Pancreas (tissue), 10 donors: ENCODE data around the gene PARD3. TPM values are rescaled to one million over a fixed set of nuclear protein-coding genes. Genes with fewer than 3 reads are reported as not detected.

Experiments used
- ATAC-seq, 4 donors: fragments of 200-7000 bp; cut with Tn5 transposase; one replicate each; pipeline versions ENCODE4 v1.8.0 to v1.9.1; 2020; ENCODE audit warnings: mild to moderate bottlenecking in 4 of 4, moderate library complexity in 4 of 4
- DNase-seq, 6 donors: peaks; one replicate each; pipeline ENCODE4 v3.0.0-alpha.2; 2020
- FAIRE-seq: peaks from 2 replicates; lab custom pipeline; 2012; peaks lifted over from hg19 to GRCh38; lab: Jason Lieb, UNC
- H3K27ac ChIP-seq, 4 donors: fragments of 200-600 bp; sonication (generic); 1 replicate in 3 of 4; 2 replicates in 1 of 4; pipeline versions ENCODE4 v1.5.0 to v1.8.0; 2020
- H3K27me3 ChIP-seq, 4 donors: fragments of 200-600 bp; one replicate each; pipeline ENCODE4 v1.8.0; 2021
- H3K36me3 ChIP-seq, 3 donors: fragments of 200-600 bp; sonication (generic) in 1 of 3; one replicate each; pipeline versions ENCODE4 v1.5.0 to v1.8.0; 2020 to 2021
- H3K4me1 ChIP-seq, 3 donors: fragments of 200-600 bp; one replicate each; pipeline ENCODE4 v1.8.0; 2021
- H3K4me3 ChIP-seq, 4 donors: fragments of 200-600 bp; sonication (generic) in 2 of 4; one replicate each; pipeline versions ENCODE4 v1.5.0 to v1.8.0; 2020 to 2021
- H3K9me3 ChIP-seq, 4 donors: fragments of 200-600 bp; one replicate each; pipeline ENCODE4 v1.8.0; 2021
- CTCF ChIP-seq, 4 donors: fragments of 200-600 bp; sonication (generic) in 3 of 4; IDR thresholded peaks; one replicate each; pipeline versions ENCODE4 v1.5.0 to v1.8.0; 2021; ENCODE audit warnings: antibody characterized with exemption in 4 of 4
- WGBS, 2 donors: extraction: QIAGEN DNeasy Blood & Tissue Kit; methylation state at CpG; one replicate each; pipeline ENCODE4 v1.1.7; 2013; 5-methylcytosine and 5-hydroxymethylcytosine counted together
- intact Hi-C, 3 donors: fragments of 100-400 bp; cut with DNase I; formaldehyde crosslinking; loops; one replicate each; pipeline versions ENCODE4 v1.11.1 to v1.14.2; 2022
- polyA plus RNA-seq, 2 donors: library from polyadenylated mRNA; stranded (reverse); fragments of 200-250 nt; gene quantifications; one replicate each; pipeline ENCODE4 v1.2.3, GENCODE V29; 2013
- total RNA-seq, 6 donors: library from RNA; stranded (reverse); fragmentation: NEBNext Ultra II Directional in 4 of 6; extraction: Animal tissue kit (Norgen Biotek cat#: 25700) in 4 of 6; gene quantifications; one replicate each; pipeline versions ENCODE4 v1.2.1 to v1.2.4, GENCODE V29; 2021 to 2023
- donor health status: healthy with polysubstance abuse.
- donor health status: DM: no; HTN: no; CAD: no; lungs with moderate emphysema.
- donor health status: DM: no; HTN: no; CAD: no.
- donor health status: control.
- donor health status: control.
- donor health status: Bipolar disorder and iron deficiency.
- donor health status: DM: yes; HTN: yes; CAD: no.
- donor health status: DM: no; HTN: no; CAD: no.
- donor health status: DM: no; HTN: no; CAD: no.
- donor health status: DM: yes; HTN: yes; CAD: no.

The PARD3 gene
- total and polyA plus RNA-seq, 8 donors: 12.8 to 32.3 (median 23.4) TPM

- no peaks in the 10 kb centered on the region for H3K36me3 ChIP-seq
- H3K9me3 ChIP-seq: no peaks in the 10 kb centered on the region
- H3K4me3 ChIP-seq: no peak overlapping the region
- DNase-seq (no peak), FAIRE-seq (no peak), ATAC-seq (no peak)
- no peak for TF ChIP-seq CTCF (IDR thresholded peaks at IDR 0.05)
- WGBS, 2 donors: 39 to 55% methylated on average over 3 of the region's 3 CpGs
- no peaks in the 10 kb centered on the region for H3K27me3 ChIP-seq
- intact Hi-C loops: no loop called here
- H3K27ac ChIP-seq: no peak overlapping the region
- no peaks in the 10 kb centered on the region for H3K4me1 ChIP-seq
Measured at GRCh38 chr10:34179280-34179679, 635.8 kb downstream of the PARD3 start.

GRCh38 chr10:34178756-34179155 lies 636.3 kb downstream of the PARD3 start:
- intact Hi-C loops: no loop called here

GRCh38 chr10:34178196-34178595 lies 636.9 kb downstream of the PARD3 start:
- no peaks in the 10 kb centered on the region for H3K9me3 ChIP-seq
- H3K36me3 ChIP-seq: no peaks in the 10 kb centered on the region
- FAIRE-seq (no peak), ATAC-seq (no peak), DNase-seq (no peak)
- H3K27ac ChIP-seq: no peak overlapping the region
- WGBS, 2 donors: 69% methylated on average over 4 of the region's 4 CpGs
- intact Hi-C loops: no loop called here
- no peaks in the 10 kb centered on the region for H3K27me3 ChIP-seq
- no peak overlapping the region for H3K4me3 ChIP-seq
- H3K4me1 ChIP-seq: no peaks in the 10 kb centered on the region
- TF ChIP-seq CTCF (IDR thresholded peaks at IDR 0.05): no peak

More at GRCh38 chr10:34178756-34179155, 636.3 kb downstream of the PARD3 start:
- Histone ChIP-seq H3K4me1 (no peaks in the 10 kb centered on the region), H3K4me3 (no peak overlapping the region), H3K36me3 (no peaks in the 10 kb centered on the region), H3K9me3 (no peaks in the 10 kb centered on the region), H3K27me3 (no peaks in the 10 kb centered on the region), H3K27ac (no peak overlapping the region)
- TF ChIP-seq CTCF (IDR thresholded peaks at IDR 0.05): no peak
- ATAC-seq (no peak), FAIRE-seq (no peak), DNase-seq (no peak)
- 90 to 92% methylated on average over 3 of the region's 3 CpGs for WGBS, 2 donors

GRCh38 chr10:34177445-34177844 lies 637.7 kb downstream of the PARD3 start:
- no peak overlapping the region for H3K4me3 ChIP-seq
- no peak for TF ChIP-seq CTCF (IDR thresholded peaks at IDR 0.05)
- no peak for FAIRE-seq
- intact Hi-C loops: no loop called here
- DNase-seq: no peak
- no peak for ATAC-seq
- H3K27ac ChIP-seq: no peak overlapping the region
- no peaks in the 10 kb centered on the region for H3K27me3 ChIP-seq
- no peaks in the 10 kb centered on the region for H3K4me1 ChIP-seq
- 91 to 95% methylated on average over 11 of the region's 11 CpGs for WGBS, 2 donors
- H3K36me3 ChIP-seq: no peaks in the 10 kb centered on the region
- H3K9me3 ChIP-seq: no peaks in the 10 kb centered on the region

- no peaks in the 10 kb centered on the region for H3K36me3 ChIP-seq
- H3K9me3 ChIP-seq: no peaks in the 10 kb centered on the region
- intact Hi-C loops: no loop called here
- H3K27ac ChIP-seq: no peak overlapping the region
- ATAC-seq (peak in 2 of 4 donors; percentile 11 to 25), DNase-seq (no peak), FAIRE-seq (no peak)
- H3K4me1 ChIP-seq: no peaks in the 10 kb centered on the region
- no peak for TF ChIP-seq CTCF (IDR thresholded peaks at IDR 0.05)
- no peak overlapping the region for H3K4me3 ChIP-seq
- whole genome bisulfite sequencing, 2 donors: 62 to 63% methylated on average over 5 of the region's 5 CpGs
- H3K27me3 ChIP-seq: no peaks in the 10 kb centered on the region
Measured at GRCh38 chr10:34176351-34176750, 638.7 kb downstream of the PARD3 start.
